Measurements from ENCODE around the gene ZCCHC3.
A peak's percentile ranks its signal among the peaks of the same experiment; 100 is the strongest.

Gene ZCCHC3

GRCh38 chr20:347640-348484 is 50.5 kb downstream of the ZCCHC3 start:
- DNase-seq, result peak; percentile 87

- DNase-seq, result no peak
These were observed 51.8 kb downstream of the ZCCHC3 start for GRCh38 chr20:348972-349841.
